ENCODE measurements around the gene SBNO2.

Gene SBNO2

DNA sequence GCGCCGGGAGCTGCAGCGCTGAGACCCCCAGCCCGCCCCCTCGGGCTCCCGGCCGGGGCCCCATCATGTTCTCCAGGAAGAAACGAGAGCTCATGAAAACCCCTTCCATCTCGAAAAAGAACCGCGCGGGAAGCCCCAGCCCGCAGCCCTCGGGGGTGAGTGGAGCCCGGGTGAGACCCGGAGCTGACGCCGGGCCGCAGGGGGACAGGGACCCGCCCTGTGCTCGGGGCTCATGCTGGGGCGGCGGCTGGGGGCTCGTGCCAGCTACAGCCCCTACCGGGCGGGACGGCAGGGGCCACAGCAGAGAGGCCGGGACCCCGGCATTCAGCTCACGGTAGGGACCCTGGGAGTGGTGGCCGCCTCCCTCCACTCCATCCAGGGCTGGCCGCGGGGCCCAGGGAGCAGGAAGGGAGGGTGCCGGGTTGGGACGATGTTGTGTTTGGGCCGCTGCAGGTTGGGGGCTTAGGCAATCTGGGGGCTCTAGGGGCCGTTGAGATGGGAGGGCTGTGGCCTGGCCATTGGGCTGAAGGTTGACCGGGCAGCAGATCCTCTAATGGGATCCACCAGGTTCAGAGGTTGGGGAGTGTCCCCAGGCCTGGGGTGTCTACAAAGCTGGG lies 106.6 kb downstream of the SBNO2 start:
- no peaks in the 10 kb centered on the region for H3K9me3 ChIP-seq (ENCODE audit: control insufficient read depth, insufficient read depth, low read length)
- H3K4me3 ChIP-seq (ENCODE audit: low read length): peak overlapping the region; percentile 23; the same call in 1 of the 2 replicates
- H3K27me3 ChIP-seq (ENCODE audit: control insufficient read depth, insufficient read depth, low read length): no peaks in the 10 kb centered on the region
- no peak overlapping the region for H3K27ac ChIP-seq (ENCODE audit: low read length)
- no peak for DNase-seq (ENCODE audit: low read depth, low spot score)
- H3K4me1 ChIP-seq (ENCODE audit: control insufficient read depth, insufficient read depth, low read length): peaks cover 10% of the 10 kb centered on the region
- no CpG with 5 or more reads among the region's 38 CpGs for WGBS (ENCODE audit: insufficient coverage, insufficient read length)
- H3K36me3 ChIP-seq (ENCODE audit: control insufficient read depth, insufficient read depth, low read length): no peaks in the 10 kb centered on the region; the same call in 1 of the 2 replicates

DNA sequence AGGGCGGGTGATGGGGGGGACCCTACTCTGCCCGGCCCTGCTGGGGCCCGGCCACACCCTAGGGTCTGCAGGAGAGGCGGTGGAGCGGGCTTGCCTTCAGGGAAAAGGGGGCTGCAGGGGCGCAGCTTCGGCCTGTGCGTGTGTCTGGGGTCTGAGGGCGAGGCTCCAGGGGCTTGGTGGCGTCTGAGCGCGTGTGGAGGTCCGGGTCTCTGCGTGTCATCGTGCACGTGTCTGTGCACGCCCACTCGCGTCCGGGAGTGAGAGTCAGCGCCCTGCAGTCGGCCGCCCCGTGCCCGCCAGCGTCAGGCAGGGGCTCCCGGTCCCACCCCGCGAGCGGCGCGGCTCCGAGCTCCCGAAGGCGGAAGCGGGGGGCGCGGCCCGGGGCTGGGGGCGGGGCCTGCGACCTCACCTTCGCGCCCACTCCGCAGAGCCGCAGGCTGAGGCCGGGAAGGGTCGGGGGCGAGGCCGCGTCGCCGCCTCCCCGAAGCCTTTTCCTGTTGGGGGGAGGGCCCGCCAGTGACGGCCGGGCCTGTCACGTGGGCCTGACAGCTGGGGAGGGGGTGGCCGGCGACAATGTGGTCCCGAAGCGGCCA lies 107.2 kb downstream of the SBNO2 start, which contains the start of gene ARHGAP45:
Gene ARHGAP45 (plus strand): TSS at position 420 of the 593 bp plus-strand sequence. CDS start 239 bp downstream, outside the sequence.
- peaks cover 10% of the 10 kb centered on the region for H3K4me1 ChIP-seq (ENCODE audit: control insufficient read depth, insufficient read depth, low read length)
- DNase-seq (ENCODE audit: low read depth, low spot score): no peak
- no peaks in the 10 kb centered on the region for H3K9me3 ChIP-seq (ENCODE audit: control insufficient read depth, insufficient read depth, low read length)
- no peak within 1 kb of the TSS for H3K27ac ChIP-seq (ENCODE audit: low read length)
- no CpG with 5 or more reads among the region's 61 CpGs for WGBS (ENCODE audit: insufficient coverage, insufficient read length)
- no peaks in the 10 kb centered on the region for H3K27me3 ChIP-seq (ENCODE audit: control insufficient read depth, insufficient read depth, low read length)
- H3K4me3 ChIP-seq (ENCODE audit: low read length): peak within 1 kb of the TSS; percentile 23; the same call in 1 of the 2 replicates
- H3K36me3 ChIP-seq (ENCODE audit: control insufficient read depth, insufficient read depth, low read length): no peaks in the 10 kb centered on the region; the same call in 1 of the 2 replicates

DNA sequence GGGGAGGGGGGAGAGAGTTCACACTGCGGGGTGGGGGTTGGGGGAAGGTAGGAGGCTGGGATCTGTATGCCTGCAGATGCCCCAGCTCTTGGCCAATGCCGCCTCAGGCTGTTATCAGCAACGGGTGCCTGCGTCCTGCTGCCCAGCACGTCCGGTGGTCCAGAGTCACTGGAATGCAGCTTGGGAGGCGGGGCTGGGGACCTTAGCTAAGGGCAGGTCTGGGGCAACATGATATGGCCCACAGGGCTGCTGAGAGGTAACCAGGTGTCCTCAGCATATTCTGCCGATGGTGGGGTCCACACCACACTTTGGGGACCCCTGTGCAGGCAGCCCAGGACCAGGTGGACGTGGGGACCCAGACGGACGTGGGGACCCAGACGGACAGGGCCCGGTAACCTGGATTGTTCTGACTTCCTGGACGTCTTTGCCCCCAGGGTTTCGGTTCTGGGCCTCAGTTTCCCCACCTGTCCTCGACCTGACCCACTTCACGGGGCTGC lies 107.8 kb downstream of the SBNO2 start:
- no peak overlapping the region for H3K4me3 ChIP-seq (ENCODE audit: low read length)
- no peak overlapping the region for H3K27ac ChIP-seq (ENCODE audit: low read length)
- H3K36me3 ChIP-seq (ENCODE audit: control insufficient read depth, insufficient read depth, low read length): no peaks in the 10 kb centered on the region; the same call in 1 of the 2 replicates
- H3K4me1 ChIP-seq (ENCODE audit: control insufficient read depth, insufficient read depth, low read length): peaks cover 10% of the 10 kb centered on the region
- DNase-seq (ENCODE audit: low read depth, low spot score): no peak
- no CpG with 5 or more reads among the region's 17 CpGs for WGBS (ENCODE audit: insufficient coverage, insufficient read length)
- no peaks in the 10 kb centered on the region for H3K9me3 ChIP-seq (ENCODE audit: control insufficient read depth, insufficient read depth, low read length)
- no peaks in the 10 kb centered on the region for H3K27me3 ChIP-seq (ENCODE audit: control insufficient read depth, insufficient read depth, low read length)

GRCh38 chr19:1065606-1066109 lies 108.4 kb downstream of the SBNO2 start:
- no CpG with 5 or more reads among the region's 17 CpGs for WGBS (ENCODE audit: insufficient coverage, insufficient read length)
- H3K27me3 ChIP-seq (ENCODE audit: control insufficient read depth, insufficient read depth, low read length): no peaks in the 10 kb centered on the region

DNA sequence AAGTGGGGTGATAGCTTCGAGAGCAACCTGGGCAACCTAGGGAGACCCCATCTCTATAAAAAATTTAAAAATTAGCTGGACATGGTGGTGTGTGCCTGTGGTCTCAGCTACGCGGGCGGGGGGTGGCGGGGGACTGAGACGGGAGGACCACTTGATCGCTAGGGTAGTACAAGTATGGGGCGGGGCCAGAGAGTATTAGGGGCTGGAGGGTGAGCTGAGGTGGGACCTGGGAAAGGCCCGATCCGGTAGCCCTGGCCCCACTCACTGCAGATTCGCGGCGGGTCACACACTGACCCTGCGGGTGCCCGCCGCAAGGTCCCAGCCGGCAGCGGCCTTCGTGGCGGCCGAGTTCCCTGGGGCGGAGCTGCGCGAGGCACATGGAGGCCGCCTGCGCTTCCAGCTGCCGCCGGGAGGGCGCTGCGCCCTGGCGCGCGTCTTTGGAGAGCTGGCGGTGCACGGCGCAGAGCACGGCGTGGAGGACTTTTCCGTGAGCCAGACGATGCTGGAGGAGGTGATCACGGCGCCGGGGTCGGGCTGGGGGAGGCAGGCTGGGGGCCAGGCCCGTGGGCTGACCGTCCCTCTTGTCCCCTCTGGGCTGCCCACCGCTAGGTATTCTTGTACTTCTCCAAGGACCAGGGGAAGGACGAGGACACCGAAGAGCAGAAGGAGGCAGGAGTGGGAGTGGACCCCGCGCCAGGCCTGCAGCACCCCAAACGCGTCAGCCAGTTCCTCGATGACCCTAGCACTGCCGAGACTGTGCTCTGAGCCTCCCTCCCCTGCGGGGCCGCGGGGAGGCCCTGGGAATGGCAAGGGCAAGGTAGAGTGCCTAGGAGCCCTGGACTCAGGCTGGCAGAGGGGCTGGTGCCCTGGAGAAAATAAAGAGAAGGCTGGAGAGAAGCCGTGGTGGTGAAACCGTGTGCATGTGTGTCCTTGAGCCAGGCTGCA lies 109.1 kb downstream of the SBNO2 start:
- no peak overlapping the region for H3K27ac ChIP-seq (ENCODE audit: low read length)
- DNase-seq (ENCODE audit: low read depth, low spot score): no peak
- WGBS (ENCODE audit: insufficient coverage, insufficient read length): no CpG with 5 or more reads among the region's 60 CpGs

More at GRCh38 chr19:1065606-1066109, 108.4 kb downstream of the SBNO2 start:
- H3K36me3 ChIP-seq (ENCODE audit: control insufficient read depth, insufficient read depth, low read length): no peaks in the 10 kb centered on the region
- H3K27ac ChIP-seq (ENCODE audit: low read length): no peak overlapping the region
- no peaks in the 10 kb centered on the region for H3K9me3 ChIP-seq (ENCODE audit: control insufficient read depth, insufficient read depth, low read length)
- H3K4me1 ChIP-seq (ENCODE audit: control insufficient read depth, insufficient read depth, low read length): peaks cover 8% of the 10 kb centered on the region
- DNase-seq (ENCODE audit: low read depth, low spot score): no peak
- no peak overlapping the region for H3K4me3 ChIP-seq (ENCODE audit: low read length)

GRCh38 chr19:1063909-1064660 lies 110.0 kb downstream of the SBNO2 start:
- peaks cover 8% of the 10 kb centered on the region for H3K4me1 ChIP-seq (ENCODE audit: control insufficient read depth, insufficient read depth, low read length)
- H3K27me3 ChIP-seq (ENCODE audit: control insufficient read depth, insufficient read depth, low read length): no peaks in the 10 kb centered on the region
- H3K4me3 ChIP-seq (ENCODE audit: low read length): peak overlapping the region; percentile 28; the same call in 1 of the 2 replicates
- DNase-seq (ENCODE audit: low read depth, low spot score): no peak
- H3K36me3 ChIP-seq (ENCODE audit: control insufficient read depth, insufficient read depth, low read length): no peaks in the 10 kb centered on the region
- no peak overlapping the region for H3K27ac ChIP-seq (ENCODE audit: low read length)
- no CpG with 5 or more reads among the region's 37 CpGs for WGBS (ENCODE audit: insufficient coverage, insufficient read length)
- H3K9me3 ChIP-seq (ENCODE audit: control insufficient read depth, insufficient read depth, low read length): no peaks in the 10 kb centered on the region

More for the DNA sequence above, 109.1 kb downstream of the SBNO2 start:
- Histone ChIP-seq H3K4me3 (ENCODE audit: low read length) (peak overlapping the region; percentile 28; the same call in 1 of the 2 replicates), H3K9me3 (ENCODE audit: control insufficient read depth, insufficient read depth, low read length) (no peaks in the 10 kb centered on the region), H3K27me3 (ENCODE audit: control insufficient read depth, insufficient read depth, low read length) (no peaks in the 10 kb centered on the region), H3K4me1 (ENCODE audit: control insufficient read depth, insufficient read depth, low read length) (peaks cover 8% of the 10 kb centered on the region), H3K36me3 (ENCODE audit: control insufficient read depth, insufficient read depth, low read length) (no peaks in the 10 kb centered on the region)

DNA sequence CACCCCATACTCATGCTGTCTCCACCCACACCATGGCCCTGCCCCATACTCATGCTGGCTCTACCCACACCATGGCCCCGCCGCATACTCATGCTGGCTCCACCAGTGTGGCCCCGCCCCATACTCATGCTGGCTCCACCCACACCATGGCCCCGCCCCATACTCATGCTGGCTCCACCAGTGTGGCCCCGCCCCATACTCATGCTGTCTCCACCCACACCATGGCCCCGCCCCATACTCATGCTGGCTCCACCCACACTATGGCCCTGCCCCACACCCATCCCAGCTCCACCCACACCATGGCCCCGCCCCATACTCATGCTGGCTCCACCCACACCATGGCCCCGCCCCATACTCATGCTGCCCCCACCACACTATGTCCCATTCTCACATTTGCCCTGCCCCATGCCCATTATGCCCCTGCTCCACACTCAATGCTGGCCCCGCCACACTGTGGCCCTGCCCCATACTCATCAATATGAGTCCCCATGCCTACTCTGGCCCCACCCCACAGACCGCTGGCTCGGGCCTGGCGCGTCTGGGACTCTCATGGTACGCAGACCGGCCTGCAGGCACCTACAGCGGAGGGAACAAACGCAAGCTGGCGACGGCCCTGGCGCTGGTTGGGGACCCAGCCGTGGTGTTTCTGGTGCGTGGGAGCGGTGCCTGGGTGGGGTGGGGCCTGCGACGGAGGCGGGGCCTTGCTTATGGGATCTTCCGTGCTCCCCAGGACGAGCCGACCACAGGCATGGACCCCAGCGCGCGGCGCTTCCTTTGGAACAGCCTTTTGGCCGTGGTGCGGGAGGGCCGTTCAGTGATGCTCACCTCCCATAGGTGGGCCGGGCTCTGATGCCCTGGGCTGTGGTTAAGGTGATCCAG lies 110.8 kb downstream of the SBNO2 start:
- no CpG with 5 or more reads among the region's 37 CpGs for WGBS (ENCODE audit: insufficient coverage, insufficient read length)
- Histone ChIP-seq H3K36me3 (ENCODE audit: control insufficient read depth, insufficient read depth, low read length) (peaks cover 3% of the 10 kb centered on the region; the same call in 1 of the 2 replicates), H3K4me1 (ENCODE audit: control insufficient read depth, insufficient read depth, low read length) (peaks cover 8% of the 10 kb centered on the region), H3K27me3 (ENCODE audit: control insufficient read depth, insufficient read depth, low read length) (no peaks in the 10 kb centered on the region), H3K27ac (ENCODE audit: low read length) (no peak overlapping the region), H3K9me3 (ENCODE audit: control insufficient read depth, insufficient read depth, low read length) (0 out of 2 replicates have a peak, but pooled peaks cover 3% of the 10 kb centered on the region), H3K4me3 (ENCODE audit: low read length) (no peak overlapping the region)
- no peak for DNase-seq (ENCODE audit: low read depth, low spot score)

DNA sequence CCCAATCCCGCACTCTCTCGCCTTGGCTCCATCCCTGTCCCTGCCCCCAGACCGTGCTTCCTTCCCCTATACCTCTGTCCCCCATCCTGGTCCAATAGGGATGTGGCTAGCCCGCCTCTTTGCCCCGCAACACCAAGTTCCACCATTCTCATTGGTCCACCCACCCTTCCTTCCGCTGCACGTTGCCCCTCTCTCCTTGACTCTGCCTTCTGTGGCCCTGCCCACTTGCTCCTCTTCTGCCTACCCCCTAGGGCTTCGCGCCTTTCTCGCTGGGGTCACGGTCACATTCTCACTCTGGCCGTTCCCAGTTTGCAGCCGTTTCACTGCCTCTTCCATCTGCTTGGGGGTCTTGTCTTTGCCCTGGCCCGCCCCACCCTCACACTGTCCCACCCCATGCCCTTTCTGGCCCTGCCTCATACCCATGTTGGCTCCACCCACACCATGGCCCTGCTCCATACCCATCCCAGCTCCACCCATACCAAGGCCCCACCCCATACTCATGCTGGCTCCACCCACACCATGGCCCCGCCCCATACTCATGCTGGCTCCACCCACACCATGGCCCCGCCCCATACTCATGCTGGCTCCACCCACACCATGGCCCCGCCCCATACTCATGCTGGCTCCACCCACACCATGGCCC lies 111.6 kb downstream of the SBNO2 start:
- Histone ChIP-seq H3K4me1 (ENCODE audit: control insufficient read depth, insufficient read depth, low read length) (peaks cover 8% of the 10 kb centered on the region), H3K9me3 (ENCODE audit: control insufficient read depth, insufficient read depth, low read length) (peaks cover 3% of the 10 kb centered on the region; the same call in 1 of the 2 replicates), H3K36me3 (ENCODE audit: control insufficient read depth, insufficient read depth, low read length) (peaks cover 5% of the 10 kb centered on the region; the same call in 1 of the 2 replicates), H3K4me3 (ENCODE audit: low read length) (no peak overlapping the region), H3K27me3 (ENCODE audit: control insufficient read depth, insufficient read depth, low read length) (no peaks in the 10 kb centered on the region), H3K27ac (ENCODE audit: low read length) (no peak overlapping the region)
- no peak for DNase-seq (ENCODE audit: low read depth, low spot score)
- no CpG with 5 or more reads among the region's 17 CpGs for WGBS (ENCODE audit: insufficient coverage, insufficient read length)
